Mucosa of descending colon (tissue), 3 donors: Measurements from ENCODE around the gene FFAR2. TPM values are rescaled to one million over a fixed set of nuclear protein-coding genes. Genes with fewer than 3 reads are reported as not detected.

Experiments used
- ATAC-seq: fragments of 200-7000 bp; cut with Tn5 transposase; one replicate; pipeline ENCODE4 v1.9.1; 2020; ENCODE audit warnings: mild to moderate bottlenecking, moderate library complexity
- DNase-seq, 3 donors: peaks; one replicate each; pipeline ENCODE4 v3.0.0-alpha.2; 2020
- H3K36me3 ChIP-seq: fragments of 200-600 bp; one replicate; pipeline ENCODE4 v1.8.0; 2021; ENCODE audit warnings: low read depth, mild to moderate bottlenecking
- H3K4me1 ChIP-seq: fragments of 200-600 bp; one replicate; pipeline ENCODE4 v1.8.0; 2021; ENCODE audit warnings: low read depth, mild to moderate bottlenecking
- H3K4me3 ChIP-seq: fragments of 200-600 bp; one replicate; pipeline ENCODE4 v1.8.0; 2021; ENCODE audit warnings: mild to moderate bottlenecking
- H3K9me3 ChIP-seq: fragments of 200-600 bp; one replicate; pipeline ENCODE4 v1.8.0; 2021; ENCODE audit warnings: mild to moderate bottlenecking
- intact Hi-C, 2 donors: fragments of 100-400 bp; cut with DNase I in 1 of 2; cut with micrococcal nuclease in 1 of 2; formaldehyde crosslinking; loops; one replicate each; pipeline versions ENCODE4 v1.11.0 to v1.11.1; 2022; cut with DNase I, micrococcal nuclease
- total RNA-seq, 3 donors: library from RNA; stranded (reverse); fragmentation: NEBNext Ultra II Directional in 2 of 3; extraction: Animal tissue kit (Norgen Biotek cat#: 25700) in 2 of 3; gene quantifications; one replicate each; pipeline versions ENCODE4 v1.2.1 to v1.2.4, GENCODE V29; 2021 to 2023
- TF ChIP-seq, protein P1 (sequence below): fragments of 200-600 bp; IDR thresholded peaks from one replicate; pipeline ENCODE4 v1.8.0; 2022; ENCODE audit warnings: antibody characterized with exemption, mild to moderate bottlenecking
- donor health status: DM: no; HTN: no; CAD: no; lungs with moderate emphysema.
- donor health status: DM: no; HTN: no; CAD: no.
- donor health status: DM: no; HTN: yes; CAD: no.

Gene FFAR2
- total RNA-seq, 3 donors from 2014 or later = 0.32 to 1.4 (median 0.32) TPM

DNA sequence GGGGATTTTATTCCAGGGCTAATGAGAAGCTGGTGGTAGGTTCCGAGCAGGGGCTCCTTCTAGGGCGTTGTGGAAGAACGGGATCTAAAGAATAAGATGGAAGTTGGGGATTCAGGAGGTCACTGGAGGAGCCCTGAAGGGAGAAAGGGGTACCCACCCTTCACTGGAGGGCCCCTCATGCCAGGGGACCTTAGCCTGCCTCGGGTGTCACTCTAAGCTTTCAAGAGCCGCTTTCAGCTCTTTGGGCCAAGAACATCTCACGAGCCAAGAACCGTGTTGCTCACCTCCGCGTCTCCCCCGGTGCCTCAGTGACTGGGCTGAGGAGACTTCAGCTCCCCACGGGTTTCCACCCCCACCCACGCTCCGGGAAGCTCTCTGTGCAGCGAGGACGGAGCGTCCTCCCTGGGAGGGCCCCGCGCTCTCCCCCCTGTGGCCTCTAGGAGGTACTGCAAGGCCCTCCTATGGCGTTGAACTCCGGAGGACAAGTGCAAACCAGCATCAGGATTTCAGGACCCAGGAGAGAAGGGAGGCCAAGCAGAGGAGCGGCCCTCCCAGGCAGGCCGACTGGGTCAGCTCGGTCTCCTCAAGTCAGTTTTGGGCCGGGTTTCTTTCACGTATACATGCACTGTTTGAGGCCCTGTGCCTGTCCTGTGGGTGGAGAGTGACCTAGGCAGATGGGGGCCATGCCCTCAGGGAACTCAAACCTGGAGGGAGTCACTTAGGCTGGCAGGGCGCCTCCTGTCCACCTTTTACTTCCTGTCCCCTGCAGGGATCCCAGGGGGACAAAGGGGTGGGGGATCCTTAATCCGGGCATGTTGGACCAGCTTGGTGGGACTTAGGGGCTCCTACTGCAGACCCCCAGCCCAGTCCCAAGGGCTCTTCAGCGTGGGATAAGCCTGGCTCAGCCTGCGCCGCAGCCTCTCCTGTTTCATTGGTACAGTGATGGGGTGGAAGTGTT is 47.3 kb downstream of the FFAR2 start:
- DNase-seq (peak; percentile 57 to 70 (median 69)), ATAC-seq (peak; percentile 98)
- Histone ChIP-seq H3K4me3 (no peak overlapping the region), H3K9me3 (no peaks in the 10 kb centered on the region), H3K4me1 (peaks cover 6% of the 10 kb centered on the region), H3K36me3 (no peaks in the 10 kb centered on the region)
- intact Hi-C loops = loop anchor here in 1 of 2 donors (10.0 kb wide), 1 partner anchor 141 kb away; the partner anchor contains the start of gene FFAR3
- TF ChIP-seq, protein P1, sequence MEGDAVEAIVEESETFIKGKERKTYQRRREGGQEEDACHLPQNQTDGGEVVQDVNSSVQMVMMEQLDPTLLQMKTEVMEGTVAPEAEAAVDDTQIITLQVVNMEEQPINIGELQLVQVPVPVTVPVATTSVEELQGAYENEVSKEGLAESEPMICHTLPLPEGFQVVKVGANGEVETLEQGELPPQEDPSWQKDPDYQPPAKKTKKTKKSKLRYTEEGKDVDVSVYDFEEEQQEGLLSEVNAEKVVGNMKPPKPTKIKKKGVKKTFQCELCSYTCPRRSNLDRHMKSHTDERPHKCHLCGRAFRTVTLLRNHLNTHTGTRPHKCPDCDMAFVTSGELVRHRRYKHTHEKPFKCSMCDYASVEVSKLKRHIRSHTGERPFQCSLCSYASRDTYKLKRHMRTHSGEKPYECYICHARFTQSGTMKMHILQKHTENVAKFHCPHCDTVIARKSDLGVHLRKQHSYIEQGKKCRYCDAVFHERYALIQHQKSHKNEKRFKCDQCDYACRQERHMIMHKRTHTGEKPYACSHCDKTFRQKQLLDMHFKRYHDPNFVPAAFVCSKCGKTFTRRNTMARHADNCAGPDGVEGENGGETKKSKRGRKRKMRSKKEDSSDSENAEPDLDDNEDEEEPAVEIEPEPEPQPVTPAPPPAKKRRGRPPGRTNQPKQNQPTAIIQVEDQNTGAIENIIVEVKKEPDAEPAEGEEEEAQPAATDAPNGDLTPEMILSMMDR = peak; percentile 99

DNA sequence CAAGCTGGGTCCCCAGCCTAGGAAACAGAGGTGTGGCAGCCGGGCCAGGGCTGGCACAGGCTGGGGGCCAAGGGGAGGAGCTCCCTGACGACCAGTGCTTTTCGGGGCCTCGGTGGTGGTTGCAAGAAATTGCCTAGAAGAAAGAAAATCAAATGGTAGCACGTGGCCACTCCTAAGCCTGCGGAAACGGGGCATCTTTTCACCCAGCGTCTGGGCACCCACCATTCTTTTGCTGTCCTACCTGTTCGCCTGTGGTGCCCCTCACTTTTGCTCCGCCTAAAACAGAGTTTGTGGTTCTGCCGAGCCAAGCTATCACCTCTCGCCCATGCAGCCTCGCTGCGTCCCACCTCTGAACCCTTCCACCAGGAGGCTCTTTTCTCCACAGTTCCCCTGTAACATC is 49.3 kb downstream of the FFAR2 start:
- Histone ChIP-seq H3K4me1 (peaks cover 6% of the 10 kb centered on the region), H3K4me3 (no peak overlapping the region), H3K9me3 (no peaks in the 10 kb centered on the region), H3K36me3 (no peaks in the 10 kb centered on the region)
- intact Hi-C loops = loop anchor here in 1 of 2 donors (10.0 kb wide), 1 partner anchor 143 kb away; the partner anchor contains the start of gene FFAR3
- ATAC-seq (no peak), DNase-seq (no peak)
- TF ChIP-seq, protein P1 = no peak

DNA sequence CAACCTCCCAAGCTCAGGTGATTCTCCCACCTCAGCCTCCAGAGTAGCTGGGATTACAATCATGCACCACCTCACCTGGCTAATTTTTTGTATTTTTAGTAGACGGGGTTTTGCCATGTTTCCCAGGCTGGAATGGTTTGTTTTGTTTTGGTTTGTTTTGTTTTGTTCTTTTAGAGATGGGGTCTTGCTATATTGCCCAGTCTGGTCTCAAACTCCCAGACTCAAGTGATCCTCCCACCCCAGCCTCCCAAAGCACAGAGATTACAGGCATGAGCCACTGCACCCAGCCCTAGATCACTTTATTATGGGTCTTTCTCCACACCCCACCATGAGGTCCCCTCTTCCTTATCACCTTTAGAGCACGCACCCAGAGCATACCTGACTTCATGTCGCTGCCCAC is 50.2 kb downstream of the FFAR2 start:
- Histone ChIP-seq H3K9me3 (no peaks in the 10 kb centered on the region), H3K4me1 (peaks cover 6% of the 10 kb centered on the region), H3K4me3 (no peak overlapping the region), H3K36me3 (no peaks in the 10 kb centered on the region)
- ATAC-seq (no peak), DNase-seq (no peak)
- intact Hi-C loops = loop anchor here in 1 of 2 donors (10.0 kb wide), 1 partner anchor 143 kb away; the partner anchor contains the start of gene FFAR3
- TF ChIP-seq, protein P1 = no peak

DNA sequence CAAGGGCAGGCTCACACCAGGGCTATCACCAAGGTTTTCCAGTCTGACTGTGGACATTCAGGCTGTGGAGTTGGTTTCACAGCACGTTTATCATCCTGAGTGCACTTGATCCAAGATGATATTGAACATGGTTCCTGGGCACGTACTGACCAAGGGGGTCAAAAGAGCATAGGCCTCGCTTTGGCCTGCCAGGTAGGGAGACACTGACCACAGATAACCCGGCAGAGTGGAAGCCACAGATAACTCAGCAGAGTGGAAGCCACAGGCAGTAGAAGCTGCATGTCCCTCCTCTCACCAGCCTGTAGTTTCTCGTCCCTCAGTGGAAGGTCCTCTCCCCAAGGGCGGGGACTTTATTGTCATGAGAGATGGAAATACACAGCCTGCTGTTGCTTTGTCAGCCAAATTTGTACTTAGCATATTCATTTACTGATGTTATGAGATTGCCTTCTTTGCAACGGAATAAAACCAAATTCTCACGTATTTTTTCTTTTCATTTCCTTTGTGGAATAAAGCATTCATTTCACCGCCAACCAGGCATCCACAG is 51.0 kb downstream of the FFAR2 start:
- Histone ChIP-seq H3K4me3 (no peak overlapping the region), H3K4me1 (peaks cover 6% of the 10 kb centered on the region), H3K36me3 (no peaks in the 10 kb centered on the region), H3K9me3 (no peaks in the 10 kb centered on the region)
- no peak for DNase-seq
- no peak for ATAC-seq
- intact Hi-C loops = loop anchor here in 1 of 2 donors (10.0 kb wide), 1 partner anchor 144 kb away; the partner anchor contains the start of gene FFAR3
- TF ChIP-seq, protein P1 = no peak

DNA sequence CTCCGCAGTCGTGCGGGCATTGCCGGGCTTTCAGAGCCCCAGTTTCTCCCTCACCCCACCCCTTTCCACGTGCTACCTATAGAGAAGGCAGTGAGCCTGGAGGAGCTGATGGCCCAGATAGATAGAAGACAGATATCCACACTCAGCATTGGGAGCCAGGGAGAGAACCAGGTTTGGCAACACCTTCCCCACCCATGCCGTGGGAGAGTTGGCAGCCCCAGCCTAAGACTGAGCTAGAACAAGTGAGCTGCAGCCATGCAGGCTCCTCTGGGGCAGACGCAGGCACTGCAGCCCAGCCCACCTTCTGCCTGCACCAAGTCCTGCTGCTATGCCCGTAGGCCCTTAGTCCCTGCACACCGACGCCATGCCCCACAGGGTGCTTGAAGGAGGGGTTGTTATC is 52.6 kb downstream of the FFAR2 start:
- H3K4me3 ChIP-seq = no peak overlapping the region
- intact Hi-C loops = no loop called here
- TF ChIP-seq, protein P1 = no peak
- ATAC-seq (no peak), DNase-seq (no peak)
- H3K4me1 ChIP-seq = no peaks in the 10 kb centered on the region
- no peaks in the 10 kb centered on the region for H3K9me3 ChIP-seq
- H3K36me3 ChIP-seq = no peaks in the 10 kb centered on the region

Other genes with a start within 250 kb of the FFAR2 start
- not detected for gene FAM187B, start 219.5 kb upstream of the FFAR2 start, total RNA-seq
- 100 to 1,000 TPM; 123 to 302 (median 289) TPM for gene LSR, start 199.3 kb upstream of the FFAR2 start, total RNA-seq
- gene USF2, start 179.3 kb upstream of the FFAR2 start, total RNA-seq = 100 to 1,000 TPM in 2 of 3 donors, 10 to 100 TPM in 1; 94.5 to 131 (median 116) TPM
- gene HAMP, start 165.7 kb upstream of the FFAR2 start, total RNA-seq = not detected
- under 1 TPM in 1 of 3 donors, not detected in 2; 0.80 TPM for gene MAG, start 156.1 kb upstream of the FFAR2 start, total RNA-seq
- 1 to 10 TPM; 2.2 to 5.7 (median 4.1) TPM for gene CD22, start 119.1 kb upstream of the FFAR2 start, total RNA-seq
- gene FFAR1, start 100.4 kb upstream of the FFAR2 start, total RNA-seq = not detected
- 1 to 10 TPM in 1 of 3 donors, not detected in 2; 1.5 TPM for gene FFAR3, start 89.8 kb upstream of the FFAR2 start, total RNA-seq
- gene GPR42, start 77.2 kb upstream of the FFAR2 start, total RNA-seq = under 1 TPM in 1 of 3 donors, not detected in 2; 0.32 TPM
- not detected for gene KRTDAP, start 42.2 kb downstream of the FFAR2 start, total RNA-seq
- gene DMKN, start 65.4 kb downstream of the FFAR2 start, total RNA-seq = 10 to 100 TPM in 2 of 3 donors, 1 to 10 TPM in 1; 8.2 to 14.3 (median 10.7) TPM
- gene SBSN, start 80.1 kb downstream of the FFAR2 start, total RNA-seq = not detected
- not detected for gene GAPDHS, start 85.2 kb downstream of the FFAR2 start, total RNA-seq
- gene TMEM147, start 97.4 kb downstream of the FFAR2 start, total RNA-seq = 10 to 100 TPM; 54.4 to 62.8 (median 58.2) TPM
- gene ATP4A, start 115.4 kb downstream of the FFAR2 start, total RNA-seq = not detected
- not detected for gene PMIS2, start 137.9 kb downstream of the FFAR2 start, total RNA-seq
- 10 to 100 TPM in 1 of 3 donors, 1 to 10 TPM in 2; 6.4 to 13.2 (median 9.0) TPM for gene HAUS5, start 164.5 kb downstream of the FFAR2 start, total RNA-seq
- gene RBM42, start 180.8 kb downstream of the FFAR2 start, total RNA-seq = 10 to 100 TPM; 67.4 to 73.3 (median 67.6) TPM
- gene ETV2, start 193.5 kb downstream of the FFAR2 start, total RNA-seq = 1 to 10 TPM in 2 of 3 donors, under 1 TPM in 1; 0.76 to 2.0 (median 1.1) TPM
- 100 to 1,000 TPM; 460 to 939 (median 669) TPM for gene COX6B1, start 200.1 kb downstream of the FFAR2 start, total RNA-seq
- gene UPK1A, start 218.3 kb downstream of the FFAR2 start, total RNA-seq = not detected